Sigmoid colon (tissue), 4 donors: ENCODE measurements around the gene BIN1.

Experiments
- CTCF ChIP-seq, 4 experiments: fragments of 450-650 bp in 3 of 4; fragments of 200-600 bp in 1 of 4; IDR thresholded peaks; one replicate each; pipeline ENCODE4 v1.5.1; 2016 to 2019; ENCODE audit warnings: antibody characterized with exemption in 4 of 4, mild to moderate bottlenecking in 3 of 4, moderate library complexity in 2 of 4
- POLR2AphosphoS5 ChIP-seq, 4 donors: sonication (generic); formaldehyde crosslinking; IDR thresholded peaks; one replicate each; pipeline ENCODE4 v1.6.1; 2017; ENCODE audit warnings: antibody characterized with exemption in 4 of 4

GRCh38 chr2:127146071-127146725 lies 39.2 kb upstream of the BIN1 start:
- TF ChIP-seq CTCF (IDR thresholded peaks at IDR 0.05) = no peak
- TF ChIP-seq POLR2AphosphoS5 (IDR thresholded peaks at IDR 0.05) = no peak
